ENCODE results near the gene SLC6A13. TPM values are rescaled to one million over a fixed set of nuclear protein-coding genes. Genes with fewer than 3 reads are reported as not detected.

SLC6A13 gene
- polyA plus RNA-seq, 1 donor from 2014 or later: 1.4 TPM

GRCh38 chr12:256958-257357 is 5.7 kb downstream of the SLC6A13 start:
- no peak overlapping the region for H2AFZ ChIP-seq (ENCODE audit: low read depth, low read length)
- no peak overlapping the region for H3K9ac ChIP-seq (ENCODE audit: low read length)
- H3K27me3 ChIP-seq (ENCODE audit: insufficient read depth, low read depth, low read length): no peaks in the 10 kb centered on the region
- no peaks in the 10 kb centered on the region for H3K9me2 ChIP-seq (ENCODE audit: insufficient read depth, low read length)
- no peaks in the 10 kb centered on the region for H3K9me3 ChIP-seq (ENCODE audit: low read length)
- no peaks in the 10 kb centered on the region for H4K20me1 ChIP-seq (ENCODE audit: insufficient read depth)
- no peaks in the 10 kb centered on the region for H3K79me2 ChIP-seq (replicated peaks; ENCODE audit: insufficient read depth, low read length)
- no peak overlapping the region for H3K4me2 ChIP-seq (ENCODE audit: low read length)
- H3K27ac ChIP-seq (ENCODE audit: low read length): no peak overlapping the region
- no peak overlapping the region for H3K4me3 ChIP-seq (ENCODE audit: low read length)
- no peaks in the 10 kb centered on the region for H3K36me3 ChIP-seq (ENCODE audit: insufficient read depth, low read length)
- H3F3A ChIP-seq (ENCODE audit: insufficient read depth, low read length, poor library complexity, severe bottlenecking): no peaks in the 10 kb centered on the region
- no peak for TF ChIP-seq EZH2 (IDR thresholded peaks at IDR 0.05; ENCODE audit: borderline replicate concordance, insufficient read depth, low read length, poor library complexity, severe bottlenecking)
- no peak for TF ChIP-seq TAF1 (IDR thresholded peaks at IDR 0.05; ENCODE audit: low read depth)
- no peak for TF ChIP-seq REST (IDR thresholded peaks at IDR 0.05; ENCODE audit: borderline replicate concordance)
- no peak for TF ChIP-seq RAD21 (conservative IDR thresholded peaks at IDR 0.05)
- no peak for TF ChIP-seq SMC3 (conservative IDR thresholded peaks at IDR 0.05; ENCODE audit: poor library complexity)
- no peak for TF ChIP-seq CTCF (IDR thresholded peaks at IDR 0.05; ENCODE audit: poor library complexity, severe bottlenecking)
- TF ChIP-seq MXI1 (conservative IDR thresholded peaks at IDR 0.05; ENCODE audit: poor library complexity, severe bottlenecking): no peak
- no peak for TF ChIP-seq EP300 (conservative IDR thresholded peaks at IDR 0.05; ENCODE audit: poor library complexity, severe bottlenecking)
- no peak for TF ChIP-seq POLR2AphosphoS5 (IDR thresholded peaks at IDR 0.05)

GRCh38 chr12:256225-256624 is 6.4 kb downstream of the SLC6A13 start:
- Histone ChIP-seq H3K9me3 (ENCODE audit: low read length) (no peaks in the 10 kb centered on the region), H3K9ac (ENCODE audit: low read length) (no peak overlapping the region), H3K27ac (ENCODE audit: low read length) (no peak overlapping the region), H3K79me2 (replicated peaks; ENCODE audit: insufficient read depth, low read length) (no peaks in the 10 kb centered on the region), H3K4me2 (ENCODE audit: low read length) (no peak overlapping the region), H3K27me3 (ENCODE audit: insufficient read depth, low read depth, low read length) (no peaks in the 10 kb centered on the region), H3F3A (ENCODE audit: insufficient read depth, low read length, poor library complexity, severe bottlenecking) (no peaks in the 10 kb centered on the region), H4K20me1 (ENCODE audit: insufficient read depth) (no peaks in the 10 kb centered on the region), H2AFZ (ENCODE audit: low read depth, low read length) (no peak overlapping the region), H3K9me2 (ENCODE audit: insufficient read depth, low read length) (no peaks in the 10 kb centered on the region), H3K36me3 (ENCODE audit: insufficient read depth, low read length) (no peaks in the 10 kb centered on the region), H3K4me3 (ENCODE audit: low read length) (no peak overlapping the region)
- TF ChIP-seq MXI1 (conservative IDR thresholded peaks at IDR 0.05; ENCODE audit: poor library complexity, severe bottlenecking) (no peak), EZH2 (IDR thresholded peaks at IDR 0.05; ENCODE audit: borderline replicate concordance, insufficient read depth, low read length, poor library complexity, severe bottlenecking) (no peak), EP300 (conservative IDR thresholded peaks at IDR 0.05; ENCODE audit: poor library complexity, severe bottlenecking) (no peak), SMC3 (conservative IDR thresholded peaks at IDR 0.05; ENCODE audit: poor library complexity) (no peak), REST (IDR thresholded peaks at IDR 0.05; ENCODE audit: borderline replicate concordance) (no peak), TAF1 (IDR thresholded peaks at IDR 0.05; ENCODE audit: low read depth) (no peak), CTCF (IDR thresholded peaks at IDR 0.05; ENCODE audit: poor library complexity, severe bottlenecking) (no peak), POLR2AphosphoS5 (IDR thresholded peaks at IDR 0.05) (no peak), RAD21 (conservative IDR thresholded peaks at IDR 0.05) (no peak)

All from neural cell (in vitro differentiated cells).